K562 treated with DMSO at 1 percent for 4 hours (cell line): ENCODE results near the gene OR5C1. TPM values are rescaled to one million over a fixed set of nuclear protein-coding genes. Genes with fewer than 3 reads are reported as not detected.

ENCODE experiments used
- total RNA-seq: library from RNA; unstranded; fragments of 300-600 nt; gene quantifications from 2 replicates; pipeline ENCODE4 v1.2.3, GENCODE V29; 2022; ENCODE audit not compliant: insufficient read depth

The OR5C1 gene
- total RNA-seq: not detected in 2 replicates

GRCh38 chr9:122788831-122789230 is at the start of gene OR5C1:
TSS of gene OR5C1 (plus strand) at chr9:122788933. CDS start at chr9:122788933, 0 bp downstream.

GRCh38 chr9:122742003-122742402 is 46.7 kb upstream of the OR5C1 start, which contains the start of gene OR1L6:
TSS of gene OR1L6 (plus strand) at chr9:122742303. CDS start at chr9:122749848, 7,545 bp downstream.

GRCh38 chr9:122800066-122801060 is 11.6 kb downstream of the OR5C1 start, which contains the start of gene OR1K1:
TSS of gene OR1K1 (plus strand) at chr9:122800123. CDS start at chr9:122800123, 0 bp downstream.

Other genes starting within 250 kb of the OR5C1 start
- not detected in 2 replicates for gene OR1N2, start 235.8 kb upstream of the OR5C1 start, total RNA-seq
- not detected in 2 replicates for gene OR1L8, start 205.5 kb upstream of the OR5C1 start, total RNA-seq
- not detected in 2 replicates for gene OR1Q1, start 174.2 kb upstream of the OR5C1 start, total RNA-seq
- gene OR1B1, start 131.3 kb upstream of the OR5C1 start, total RNA-seq: not detected in 2 replicates
- not detected in 2 replicates for gene OR1L1, start 127.2 kb upstream of the OR5C1 start, total RNA-seq
- gene OR1L3, start 113.8 kb upstream of the OR5C1 start, total RNA-seq: not detected in 2 replicates
- not detected in 2 replicates for gene OR1L4, start 64.9 kb upstream of the OR5C1 start, total RNA-seq
- not detected in 2 replicates for gene OR1L6, start 46.6 kb upstream of the OR5C1 start, total RNA-seq
- not detected in 2 replicates for gene OR1K1, start 11.2 kb downstream of the OR5C1 start, total RNA-seq
- gene PDCL, start 39.7 kb downstream of the OR5C1 start, total RNA-seq: 13.4 and 16.4 TPM in 2 replicates
- gene RC3H2, start 116.4 kb downstream of the OR5C1 start, total RNA-seq: 13.5 and 15.7 TPM in 2 replicates
- 5.5 and 5.9 TPM in 2 replicates for gene ZBTB6, start 124.4 kb downstream of the OR5C1 start, total RNA-seq
- 2.9 and 4.0 TPM in 2 replicates for gene ZBTB26, start 142.6 kb downstream of the OR5C1 start, total RNA-seq
- gene RABGAP1, start 152.1 kb downstream of the OR5C1 start, total RNA-seq: 5.1 and 10.0 TPM in 2 replicates
- gene GPR21, start 244.7 kb downstream of the OR5C1 start, total RNA-seq: not detected in 2 replicates